ENCODE results near the gene TNS3.
A peak's percentile ranks its signal among the peaks of the same experiment; 100 is the strongest.

Gene TNS3

DNA sequence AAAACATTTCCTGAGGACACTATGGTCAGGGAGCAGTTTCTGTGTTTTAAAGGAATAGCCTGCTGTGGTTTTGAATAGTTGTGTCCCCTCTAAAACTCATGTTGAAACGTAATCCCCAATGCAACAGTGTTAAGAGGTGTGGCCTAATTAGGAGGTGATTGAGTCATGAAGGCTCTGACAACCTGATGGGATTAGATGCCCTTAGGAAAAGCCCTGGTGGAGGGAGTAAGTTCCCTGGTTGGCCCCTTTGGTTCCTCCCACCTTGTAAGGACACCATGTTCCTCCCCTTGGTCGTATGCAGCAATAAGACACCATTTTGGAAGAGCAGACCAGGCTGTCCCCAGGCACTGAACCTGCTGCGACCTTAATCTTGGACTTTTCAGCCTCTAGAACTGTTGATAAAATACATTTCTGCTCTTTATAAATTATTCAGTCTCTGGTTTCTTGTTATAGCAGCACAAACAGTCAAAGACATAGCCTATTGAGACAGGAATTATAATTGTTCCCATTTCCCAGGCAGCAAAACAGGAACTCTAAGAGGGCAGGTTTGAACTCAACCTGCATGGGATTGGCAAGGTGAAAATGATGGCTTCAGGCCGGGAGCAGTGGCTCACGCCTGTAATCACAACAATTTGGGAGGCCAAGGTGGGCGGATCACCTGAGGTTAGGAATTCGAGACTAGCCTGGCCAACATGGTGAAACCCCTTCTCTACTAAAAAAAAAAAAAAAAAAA, 20.5 kb upstream of the TNS3 start:
- peaks cover 15% of the 10 kb centered on the region for H3K9me3 ChIP-seq (ENCODE audit: control insufficient read depth, insufficient read depth, low read length)
- peak overlapping the region; percentile 91 for H3K4me2 ChIP-seq (ENCODE audit: low read length)
- H3K4me3 ChIP-seq (ENCODE audit: low read length), result peak overlapping the region; percentile 56
- no peaks in the 10 kb centered on the region for H3K27me3 ChIP-seq (ENCODE audit: control insufficient read depth, low read length)
- peaks cover 13% of the 10 kb centered on the region for H3F3A ChIP-seq (ENCODE audit: control insufficient read depth, insufficient read depth)
- no peaks in the 10 kb centered on the region for H4K20me1 ChIP-seq (ENCODE audit: control insufficient read depth, insufficient read depth, low read depth, low read length)
- H3K36me3 ChIP-seq (ENCODE audit: control insufficient read depth, low read length), result no peaks in the 10 kb centered on the region
- no peaks in the 10 kb centered on the region for H3K79me2 ChIP-seq (ENCODE audit: control insufficient read depth, low read length)
- no peak for TF ChIP-seq EZH2phosphoT487 (IDR thresholded peaks at IDR 0.05; ENCODE audit: borderline replicate concordance, low read length)
- TF ChIP-seq, protein P1, sequence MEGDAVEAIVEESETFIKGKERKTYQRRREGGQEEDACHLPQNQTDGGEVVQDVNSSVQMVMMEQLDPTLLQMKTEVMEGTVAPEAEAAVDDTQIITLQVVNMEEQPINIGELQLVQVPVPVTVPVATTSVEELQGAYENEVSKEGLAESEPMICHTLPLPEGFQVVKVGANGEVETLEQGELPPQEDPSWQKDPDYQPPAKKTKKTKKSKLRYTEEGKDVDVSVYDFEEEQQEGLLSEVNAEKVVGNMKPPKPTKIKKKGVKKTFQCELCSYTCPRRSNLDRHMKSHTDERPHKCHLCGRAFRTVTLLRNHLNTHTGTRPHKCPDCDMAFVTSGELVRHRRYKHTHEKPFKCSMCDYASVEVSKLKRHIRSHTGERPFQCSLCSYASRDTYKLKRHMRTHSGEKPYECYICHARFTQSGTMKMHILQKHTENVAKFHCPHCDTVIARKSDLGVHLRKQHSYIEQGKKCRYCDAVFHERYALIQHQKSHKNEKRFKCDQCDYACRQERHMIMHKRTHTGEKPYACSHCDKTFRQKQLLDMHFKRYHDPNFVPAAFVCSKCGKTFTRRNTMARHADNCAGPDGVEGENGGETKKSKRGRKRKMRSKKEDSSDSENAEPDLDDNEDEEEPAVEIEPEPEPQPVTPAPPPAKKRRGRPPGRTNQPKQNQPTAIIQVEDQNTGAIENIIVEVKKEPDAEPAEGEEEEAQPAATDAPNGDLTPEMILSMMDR (IDR thresholded peaks at IDR 0.05; ENCODE audit: low read depth, low read length, poor library complexity, severe bottlenecking), result no peak
- no peaks in the 10 kb centered on the region for H3K9me2 ChIP-seq (replicated peaks; ENCODE audit: control insufficient read depth, low read length)
- peaks cover 38% of the 10 kb centered on the region for H3K4me1 ChIP-seq (ENCODE audit: control insufficient read depth, low read length)
- peak overlapping the region; percentile 93 for H3K27ac ChIP-seq (ENCODE audit: low read depth, low read length)

DNA sequence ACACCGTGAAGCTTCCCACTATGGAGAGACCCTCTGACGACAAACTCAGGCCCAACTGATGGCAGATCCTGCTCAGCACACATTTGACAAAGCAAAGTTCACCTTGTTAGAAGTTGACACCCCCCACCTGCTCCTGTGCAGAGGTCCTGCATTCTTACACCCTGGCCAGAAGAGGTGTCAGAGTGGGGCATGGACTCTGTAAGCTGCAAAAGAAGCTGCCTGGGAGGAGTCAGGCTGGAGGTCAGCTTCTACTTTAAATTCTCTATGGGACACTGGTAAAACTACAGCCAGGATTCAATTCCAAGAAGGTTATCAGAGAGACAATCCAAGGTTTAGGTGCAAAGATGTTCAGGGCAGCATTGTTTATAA, 20.0 kb upstream of the TNS3 start:
- Histone ChIP-seq H3K27ac (ENCODE audit: low read depth, low read length) (peak overlapping the region; percentile 93), H3K4me2 (ENCODE audit: low read length) (peak overlapping the region; percentile 91)

DNA sequence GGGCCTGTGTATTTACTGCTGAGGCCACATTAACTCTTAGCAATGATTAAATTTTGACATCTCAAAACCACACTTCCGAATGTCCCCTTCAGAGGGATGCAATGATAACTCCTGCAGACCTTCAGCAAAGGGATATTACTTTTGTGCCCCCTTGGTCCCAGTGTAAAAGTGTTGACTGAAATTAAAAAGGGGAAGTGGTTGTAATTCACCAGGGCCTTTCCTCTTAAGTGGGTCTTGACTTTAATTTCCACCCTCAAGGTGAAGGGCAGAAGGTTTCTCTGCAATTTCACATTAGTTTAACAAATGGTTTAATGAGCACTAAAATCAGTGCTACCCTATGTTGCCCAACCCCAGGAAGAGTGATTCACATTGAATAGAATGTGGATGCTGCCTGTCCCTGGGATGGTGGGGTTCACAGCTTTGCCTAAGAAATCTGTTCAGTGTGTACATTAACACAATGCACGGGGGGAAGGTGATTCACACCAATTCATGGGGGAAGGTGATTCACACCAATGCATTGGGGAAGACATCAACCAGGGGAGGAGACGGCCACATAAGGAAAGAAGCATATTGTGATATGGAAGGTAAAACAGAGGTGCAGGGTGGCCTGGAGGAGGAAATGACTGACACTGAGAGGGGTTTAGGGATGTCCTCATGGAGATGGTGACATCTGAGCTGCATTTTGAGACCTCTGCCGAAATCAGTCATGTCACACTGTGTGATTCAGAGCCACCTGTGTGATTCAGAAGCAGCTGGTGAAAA, 19.4 kb upstream of the TNS3 start:
- Histone ChIP-seq H4K20me1 (ENCODE audit: control insufficient read depth, insufficient read depth, low read depth, low read length) (no peaks in the 10 kb centered on the region), H3K9me2 (replicated peaks; ENCODE audit: control insufficient read depth, low read length) (no peaks in the 10 kb centered on the region), H3K9me3 (ENCODE audit: control insufficient read depth, insufficient read depth, low read length) (peaks cover 27% of the 10 kb centered on the region), H3F3A (ENCODE audit: control insufficient read depth, insufficient read depth) (peaks cover 13% of the 10 kb centered on the region), H3K4me3 (ENCODE audit: low read length) (peak overlapping the region; percentile 56), H3K36me3 (ENCODE audit: control insufficient read depth, low read length) (no peaks in the 10 kb centered on the region; the same call in 1 of the 2 replicates), H3K4me2 (ENCODE audit: low read length) (peak overlapping the region; percentile 91), H3K4me1 (ENCODE audit: control insufficient read depth, low read length) (peaks cover 38% of the 10 kb centered on the region), H3K27ac (ENCODE audit: low read depth, low read length) (peak overlapping the region; percentile 93), H3K79me2 (ENCODE audit: control insufficient read depth, low read length) (no peaks in the 10 kb centered on the region), H3K27me3 (ENCODE audit: control insufficient read depth, low read length) (no peaks in the 10 kb centered on the region)
- no peak for TF ChIP-seq EZH2phosphoT487 (IDR thresholded peaks at IDR 0.05; ENCODE audit: borderline replicate concordance, low read length)
- TF ChIP-seq, protein P1 (IDR thresholded peaks at IDR 0.05; ENCODE audit: low read depth, low read length, poor library complexity, severe bottlenecking), result no peak

More for the DNA sequence above, 20.0 kb upstream of the TNS3 start:
- H3K4me1 ChIP-seq (ENCODE audit: control insufficient read depth, low read length), result peaks cover 38% of the 10 kb centered on the region
- peak overlapping the region; percentile 56 for H3K4me3 ChIP-seq (ENCODE audit: low read length)
- peaks cover 21% of the 10 kb centered on the region for H3K9me3 ChIP-seq (ENCODE audit: control insufficient read depth, insufficient read depth, low read length)
- peaks cover 13% of the 10 kb centered on the region for H3F3A ChIP-seq (ENCODE audit: control insufficient read depth, insufficient read depth)
- no peak for TF ChIP-seq EZH2phosphoT487 (IDR thresholded peaks at IDR 0.05; ENCODE audit: borderline replicate concordance, low read length)
- TF ChIP-seq, protein P1 (IDR thresholded peaks at IDR 0.05; ENCODE audit: low read depth, low read length, poor library complexity, severe bottlenecking), result no peak
- H3K79me2 ChIP-seq (ENCODE audit: control insufficient read depth, low read length), result no peaks in the 10 kb centered on the region
- H3K9me2 ChIP-seq (replicated peaks; ENCODE audit: control insufficient read depth, low read length), result no peaks in the 10 kb centered on the region
- H3K27me3 ChIP-seq (ENCODE audit: control insufficient read depth, low read length), result no peaks in the 10 kb centered on the region
- no peaks in the 10 kb centered on the region for H4K20me1 ChIP-seq (ENCODE audit: control insufficient read depth, insufficient read depth, low read depth, low read length)
- no peaks in the 10 kb centered on the region; the same call in 1 of the 2 replicates for H3K36me3 ChIP-seq (ENCODE audit: control insufficient read depth, low read length)

All from DOHH2 (cell line).